ENCODE data around the gene PCBP3. TPM values are rescaled to one million over a fixed set of nuclear protein-coding genes. Genes with fewer than 3 reads are reported as not detected.

Gene PCBP3
- total RNA-seq, 1 donor from 2014 or later, result 14.0 TPM

GRCh38 chr21:45855248-45855811 is 211.8 kb downstream of the PCBP3 start:
- intact Hi-C loops (cut with micrococcal nuclease), result no loop called here

DNA sequence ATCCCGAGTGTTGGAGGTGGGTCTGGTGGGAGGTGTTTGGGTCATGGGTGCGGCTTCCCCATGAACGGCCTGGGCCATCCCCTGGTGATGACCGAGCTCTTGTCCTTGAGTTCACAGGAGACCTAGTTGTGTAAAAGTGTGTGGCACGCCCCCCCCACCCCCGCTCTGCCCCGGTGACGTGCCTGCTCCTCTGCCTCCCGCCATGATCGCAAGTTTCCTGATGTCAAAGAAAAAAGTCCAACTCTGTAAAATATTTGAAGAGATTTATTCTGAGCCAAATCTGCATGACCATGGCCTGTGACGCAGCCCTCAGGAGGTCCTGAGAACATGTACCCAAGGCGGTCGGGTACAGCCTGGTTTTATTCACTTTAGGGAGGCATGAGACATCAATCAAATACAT is 212.9 kb downstream of the PCBP3 start:
- intact Hi-C loops (cut with micrococcal nuclease), result no loop called here

DNA sequence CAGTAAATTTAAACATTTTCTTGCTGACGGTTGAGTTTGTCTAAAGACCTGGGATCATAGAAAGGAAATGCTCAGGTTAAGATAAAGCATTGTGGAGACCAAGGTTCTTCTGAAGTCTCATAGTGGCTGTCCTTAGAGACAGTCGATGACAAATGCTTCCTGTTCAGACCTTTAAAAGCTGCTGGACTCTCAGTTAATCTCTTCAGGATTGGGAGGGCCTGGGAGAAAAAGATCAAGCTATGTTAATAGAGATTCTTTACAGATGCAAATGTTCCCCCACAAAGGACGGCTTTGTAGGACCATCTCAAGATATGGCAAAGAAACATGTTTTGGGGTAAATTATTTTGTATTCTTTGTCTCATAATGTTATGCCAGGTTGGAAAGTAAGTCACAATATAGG is 213.4 kb downstream of the PCBP3 start:
- intact Hi-C loops (cut with micrococcal nuclease), result no loop called here

GRCh38 chr21:45857761-45858160 is 214.2 kb downstream of the PCBP3 start:
- intact Hi-C loops (cut with micrococcal nuclease), result no loop called here

DNA sequence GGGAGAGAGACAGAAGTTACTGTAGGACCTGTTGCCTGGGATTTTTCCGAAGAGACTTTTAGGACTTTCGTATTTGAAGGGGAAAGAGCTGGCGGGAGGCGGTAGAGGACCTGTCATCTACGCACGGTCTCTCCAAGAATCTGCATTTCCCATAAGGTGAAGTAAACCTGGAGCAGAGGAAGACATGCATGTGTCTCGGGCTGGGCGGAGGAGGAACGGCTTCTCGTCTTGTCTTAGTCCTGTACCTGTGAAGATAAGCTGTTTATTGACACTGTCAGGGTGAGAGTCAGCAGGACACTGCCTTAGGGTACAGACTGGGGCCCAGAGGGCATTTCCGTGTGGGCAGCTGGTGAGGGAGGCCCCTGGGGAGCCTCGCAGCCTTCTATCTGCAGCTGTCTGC is 214.7 kb downstream of the PCBP3 start:
- intact Hi-C loops (cut with micrococcal nuclease), result no loop called here

- intact Hi-C loops (cut with micrococcal nuclease), result no loop called here
Observed at GRCh38 chr21:45859041-45859761, 215.7 kb downstream of the PCBP3 start.

GRCh38 chr21:45859762-45860357 is 216.3 kb downstream of the PCBP3 start:
- intact Hi-C loops (cut with micrococcal nuclease), result no loop called here

GRCh38 chr21:45860493-45861155 is 217.1 kb downstream of the PCBP3 start:
- intact Hi-C loops (cut with micrococcal nuclease), result no loop called here

DNA sequence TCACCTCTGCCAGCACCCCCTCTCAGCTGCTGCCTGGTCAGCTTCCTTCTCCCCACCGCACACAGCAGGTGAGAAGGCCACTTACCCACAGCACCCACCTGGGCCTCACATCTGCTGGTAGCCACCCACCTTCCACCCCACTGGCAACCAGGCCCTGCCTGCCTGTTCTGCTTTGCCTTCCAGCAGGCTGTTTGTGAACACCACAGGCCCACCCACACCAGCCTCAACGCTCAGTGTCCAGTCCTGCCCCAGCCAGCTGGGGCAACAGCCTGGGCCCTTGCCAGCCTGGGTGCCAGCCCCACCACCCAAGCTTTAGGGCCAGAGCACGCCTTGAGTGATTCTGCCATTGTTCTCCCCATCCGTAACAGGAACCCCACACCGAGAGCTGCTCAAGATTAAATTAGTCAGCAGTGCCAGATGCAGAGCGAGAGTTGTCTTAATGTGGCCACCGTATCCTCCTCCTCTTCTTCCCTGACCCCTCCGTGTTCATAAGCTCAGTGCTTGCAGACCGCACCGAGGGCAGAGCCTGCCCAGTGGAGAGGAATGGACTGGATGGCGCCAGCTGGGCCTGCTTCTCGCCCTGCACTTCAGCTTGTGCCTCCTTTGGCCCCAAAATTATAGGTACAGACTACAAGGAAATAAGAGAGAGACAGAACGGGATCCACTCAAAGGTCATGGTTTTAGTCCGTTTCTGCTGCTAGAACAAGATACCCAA is 217.8 kb downstream of the PCBP3 start:
- intact Hi-C loops (cut with micrococcal nuclease), result no loop called here

- intact Hi-C loops (cut with micrococcal nuclease), result no loop called here
Observed at GRCh38 chr21:45862543-45863207, 219.2 kb downstream of the PCBP3 start.

DNA sequence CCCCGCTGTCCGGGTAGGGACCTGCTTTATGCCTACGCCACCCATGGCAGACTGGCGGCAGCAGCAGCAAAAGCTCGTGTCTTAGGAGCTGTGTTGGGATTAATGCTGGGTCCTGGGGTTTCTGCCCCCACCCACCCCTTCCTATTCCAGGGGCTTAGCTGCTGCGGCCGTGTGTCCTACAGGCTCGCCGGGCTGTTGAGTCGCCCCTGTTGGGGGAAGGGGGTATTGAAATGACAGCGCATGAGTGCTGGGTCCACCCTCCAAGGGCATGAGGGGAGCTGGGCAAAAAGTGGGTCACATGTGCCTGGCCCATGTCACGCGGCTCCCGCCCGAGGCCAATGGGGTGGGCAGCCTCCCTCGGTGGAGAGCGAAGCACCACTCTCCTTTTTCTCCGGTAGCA is 219.7 kb downstream of the PCBP3 start:
- intact Hi-C loops (cut with micrococcal nuclease), result no loop called here

GRCh38 chr21:45863751-45864150 is 220.2 kb downstream of the PCBP3 start:
- intact Hi-C loops (cut with micrococcal nuclease), result no loop called here

- intact Hi-C loops (cut with micrococcal nuclease), result no loop called here
Observed at GRCh38 chr21:45864436-45864835, 220.9 kb downstream of the PCBP3 start.

DNA sequence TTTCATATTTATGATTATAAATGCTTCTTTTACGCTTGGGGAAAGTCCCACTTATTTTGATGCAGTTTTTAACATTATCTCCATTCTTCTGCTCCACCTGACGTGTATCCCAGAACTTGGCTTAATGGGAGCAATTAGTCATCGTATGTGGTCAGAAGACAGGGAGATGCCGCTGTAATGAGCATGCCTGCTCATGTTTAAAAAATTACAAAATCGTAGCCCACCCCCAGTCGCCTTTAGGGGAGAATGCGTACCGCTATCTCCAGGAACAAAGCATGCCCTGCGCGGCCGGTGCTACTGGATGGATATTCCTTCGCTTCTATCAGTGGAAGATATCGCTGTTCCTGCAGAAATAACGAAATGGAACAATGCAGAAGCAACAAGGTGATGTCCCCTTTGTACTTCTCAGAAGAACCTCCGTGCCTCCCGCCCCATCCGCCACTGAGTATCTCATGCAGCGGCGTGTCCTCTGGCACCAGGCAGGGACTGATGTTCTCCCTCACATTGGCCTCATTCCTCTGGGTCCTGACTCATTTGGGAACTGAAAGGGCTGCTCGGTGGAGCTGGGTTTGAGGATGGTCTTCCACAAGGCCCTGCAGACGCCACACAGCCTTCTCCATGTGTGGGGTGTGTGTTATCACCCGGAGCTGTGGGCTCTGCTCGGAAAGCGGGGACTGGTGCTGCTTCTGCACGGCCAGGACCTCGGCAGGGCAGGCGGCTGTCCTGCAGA is 221.7 kb downstream of the PCBP3 start:
- intact Hi-C loops (cut with micrococcal nuclease), result no loop called here

GRCh38 chr21:45866551-45866950 is 223.0 kb downstream of the PCBP3 start:
- intact Hi-C loops (cut with micrococcal nuclease), result no loop called here

DNA sequence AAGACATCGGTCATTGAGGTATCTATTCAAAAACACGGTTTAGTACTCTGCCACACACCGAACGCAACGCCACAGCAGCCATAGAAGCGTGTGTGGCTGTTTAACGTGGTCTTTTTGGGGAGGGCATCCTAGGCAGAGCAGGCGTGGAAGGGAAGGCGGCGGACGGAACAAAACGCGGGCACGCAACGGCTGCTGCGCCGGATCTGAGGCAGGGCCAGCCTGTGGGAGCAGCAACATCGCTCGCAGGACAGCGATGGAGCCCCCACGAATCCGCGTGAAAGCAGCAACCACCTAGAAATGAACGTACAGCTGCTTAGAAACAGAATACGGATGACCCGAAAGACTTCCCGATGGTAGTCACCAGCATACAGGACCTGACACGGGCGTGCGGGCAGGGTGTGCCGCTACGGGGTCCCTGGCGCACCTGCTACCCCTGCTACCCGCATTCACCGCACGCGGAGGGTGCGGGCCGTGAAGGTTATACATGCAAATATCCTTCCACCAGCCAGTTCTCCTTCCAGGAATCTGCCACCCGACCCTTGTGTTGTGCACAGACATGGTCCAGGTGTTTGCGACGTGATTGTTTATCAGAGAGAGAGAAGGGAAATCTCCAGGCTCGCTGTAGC is 223.6 kb downstream of the PCBP3 start:
- intact Hi-C loops (cut with micrococcal nuclease), result no loop called here

DNA sequence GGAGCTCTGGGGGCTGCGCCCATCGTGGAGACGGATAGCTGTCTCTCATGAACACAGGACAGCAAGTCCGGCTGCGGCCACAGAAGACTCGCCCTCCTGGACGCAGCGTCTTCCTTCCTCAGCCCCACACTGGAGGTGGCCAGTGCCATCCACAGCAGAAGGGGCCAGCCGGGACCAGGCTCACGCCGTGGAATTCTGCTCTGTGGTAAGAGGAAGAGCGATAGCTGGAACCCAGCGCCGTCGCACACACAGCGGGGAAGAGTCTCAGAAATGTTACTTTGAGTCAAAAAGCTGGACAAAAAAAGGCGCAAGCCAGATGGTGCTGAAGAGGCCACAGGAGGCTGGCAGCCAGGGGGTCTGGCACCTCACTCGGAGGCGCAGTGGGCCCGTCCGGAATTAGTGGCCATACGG is 224.2 kb downstream of the PCBP3 start:
- intact Hi-C loops (cut with micrococcal nuclease), result no loop called here

DNA sequence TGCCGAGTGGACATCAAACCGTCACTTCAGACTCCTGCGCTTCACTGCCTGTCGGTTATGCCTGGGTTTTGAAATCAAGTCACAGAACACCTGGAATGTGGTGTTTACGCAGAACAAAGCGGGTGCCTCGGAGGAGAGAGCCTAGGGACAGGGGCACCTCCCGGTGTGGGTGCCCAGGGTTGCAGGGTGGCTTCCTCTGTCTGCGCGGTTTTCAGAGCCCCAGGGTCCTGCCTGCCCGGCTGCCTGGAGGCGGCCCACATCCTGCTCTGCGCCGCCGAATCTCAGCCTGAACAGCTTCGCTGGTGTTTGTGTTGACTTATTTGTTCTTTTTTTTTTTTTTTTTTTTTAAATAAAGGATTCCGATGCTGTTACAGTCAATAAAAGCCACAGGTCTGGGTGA is 224.6 kb downstream of the PCBP3 start:
- intact Hi-C loops (cut with micrococcal nuclease), result no loop called here

DNA sequence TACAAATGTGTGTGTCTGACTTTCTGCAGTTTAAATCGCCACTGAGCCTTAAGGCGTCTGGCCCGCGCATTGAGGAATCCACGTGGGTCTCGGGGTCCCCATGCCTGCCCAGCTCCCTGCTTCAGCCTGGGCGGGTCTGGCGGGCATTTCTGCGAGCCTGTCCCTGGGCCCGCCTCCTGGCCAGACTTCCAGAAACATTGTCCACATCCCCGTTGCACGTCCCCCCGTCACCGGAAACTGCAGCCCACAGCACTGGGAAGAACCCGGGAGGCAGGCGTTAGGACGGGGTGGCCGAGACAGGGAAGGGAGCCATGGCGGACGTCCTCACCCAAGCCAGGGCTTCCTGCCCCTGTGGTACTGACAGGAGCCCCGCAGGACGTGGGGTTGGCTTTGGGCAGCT is 225.0 kb downstream of the PCBP3 start:
- intact Hi-C loops (cut with micrococcal nuclease), result no loop called here

All from T-helper 1 cell treated with Interleukin-12 subunit alpha and Interleukin-12 subunit beta and Interleukin-4 antibody, amounts not matched to agents 30 ng/mL and 1 ng/mL, for 36 hours (primary cell).